Hippocampal formation (tissue), 2 donors: ENCODE results near the gene SPON1.
"Not testable (repeated sequence)": the region's sequence is repeated elsewhere in the genome, so short reads cannot be mapped to it uniquely, and the experiment has no call there.

Experiments
- DNase-seq, 2 donors: peaks; one replicate each; lab custom pipeline; 2025; lab: John Stamatoyannopoulos, UW

The SPON1 gene

GRCh38 chr11:14124886-14125285 lies 162.4 kb downstream of the SPON1 start:
- DNase-seq = no peak

GRCh38 chr11:14125529-14125928 lies 163.0 kb downstream of the SPON1 start:
- DNase-seq = no peak

- DNase-seq = no peak
Measured at GRCh38 chr11:14127679-14128078, 165.2 kb downstream of the SPON1 start.

- no peak for DNase-seq
Measured at GRCh38 chr11:14132312-14132711, 169.8 kb downstream of the SPON1 start.

- DNase-seq = no peak
Measured at GRCh38 chr11:14133381-14133780, 170.9 kb downstream of the SPON1 start.

- no peak for DNase-seq
Measured at GRCh38 chr11:14136561-14136960, 174.0 kb downstream of the SPON1 start.

GRCh38 chr11:14137284-14137683 lies 174.8 kb downstream of the SPON1 start:
- DNase-seq = no peak

- DNase-seq = no peak
Measured at GRCh38 chr11:14140991-14141390, 178.5 kb downstream of the SPON1 start.

GRCh38 chr11:14141676-14142075 lies 179.2 kb downstream of the SPON1 start:
- DNase-seq = no peak

- DNase-seq = no peak
Measured at GRCh38 chr11:14144934-14145333, 182.4 kb downstream of the SPON1 start.

- DNase-seq = peak in 1 of 2 donors; percentile 5
Measured at GRCh38 chr11:14148653-14149273, 186.2 kb downstream of the SPON1 start.

- no peak for DNase-seq
Measured at GRCh38 chr11:14149683-14150082, 187.2 kb downstream of the SPON1 start.

GRCh38 chr11:14150878-14151277 lies 188.4 kb downstream of the SPON1 start:
- DNase-seq = no peak

GRCh38 chr11:14154103-14154502 lies 191.6 kb downstream of the SPON1 start:
- DNase-seq = not testable (repeated sequence)

GRCh38 chr11:14158393-14158792 lies 195.9 kb downstream of the SPON1 start:
- DNase-seq = no peak

GRCh38 chr11:14163576-14163975 lies 201.1 kb downstream of the SPON1 start:
- DNase-seq = no peak

GRCh38 chr11:14173679-14174078 lies 211.2 kb downstream of the SPON1 start:
- DNase-seq = not testable (repeated sequence)

- DNase-seq = no peak
Measured at GRCh38 chr11:14179116-14179820, 216.7 kb downstream of the SPON1 start.

GRCh38 chr11:14181121-14181520 lies 218.6 kb downstream of the SPON1 start:
- DNase-seq = no peak

GRCh38 chr11:14182833-14183364 lies 220.4 kb downstream of the SPON1 start:
- DNase-seq = no peak

- no peak for DNase-seq
Measured at GRCh38 chr11:14184028-14184940, 221.8 kb downstream of the SPON1 start.

- DNase-seq = no peak
Measured at GRCh38 chr11:14185461-14185860, 222.9 kb downstream of the SPON1 start.
